Measurements from ENCODE around the gene RMND1. TPM values are rescaled to one million over a fixed set of nuclear protein-coding genes. Genes with fewer than 3 reads are reported as not detected.

RMND1 gene
- total and polyA plus RNA-seq, 2 of the 13 experiments (the other 11 are each of a cell fraction or from before 2014, with no cell fraction given): 34.0 to 72.5 TPM

DNA sequence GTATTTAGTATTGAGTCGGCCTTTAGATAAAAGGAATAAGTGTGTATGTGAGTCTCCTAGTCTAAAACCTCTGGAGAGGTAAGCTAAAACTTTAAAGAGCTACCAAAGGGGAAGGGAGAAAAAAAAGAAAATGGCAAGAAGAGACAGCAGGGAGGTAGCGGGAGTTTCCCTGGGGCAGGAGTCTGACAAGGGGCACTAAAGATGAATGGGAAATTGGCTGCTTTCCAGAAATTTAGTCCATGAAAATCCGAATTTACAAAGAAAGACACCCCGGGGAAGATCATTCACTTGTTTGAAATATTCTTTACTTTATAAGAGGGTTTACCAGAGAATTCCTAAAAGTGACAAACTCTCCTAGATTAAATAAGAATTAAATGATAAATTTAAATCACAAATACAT, 19.3 kb downstream of the RMND1 start:
- Histone ChIP-seq H3K4me1 (ENCODE audit: insufficient read depth, low read length) (peaks cover 20% of the 10 kb centered on the region), H3K4me2 (ENCODE audit: low read depth, low read length) (no peak overlapping the region), H3K9me3 (ENCODE audit: low read length) (no peaks in the 10 kb centered on the region), H3K4me3 (replicated peaks in 1 of 3; ENCODE audit: insufficient read depth in 1 of 3, low read depth in 2 of 3, low read length in 3 of 3) (no peak overlapping the region), H3K36me3 (replicated peaks in 1 of 2; ENCODE audit: control insufficient read depth in 1 of 2, insufficient read depth in 2 of 2, low read length in 2 of 2) (peaks cover 19 to 67% of the 10 kb centered on the region in 2 experiments), H3K27me3 (ENCODE audit: control insufficient read depth in 1 of 2, insufficient read depth in 2 of 2, low read length in 2 of 2) (no peaks in the 10 kb centered on the region), H3K9ac (ENCODE audit: insufficient read depth, low read depth, low read length) (no peak overlapping the region), H3K27ac (ENCODE audit: extremely low read length, insufficient read depth, low read length) (no peak overlapping the region), H4K20me1 (ENCODE audit: insufficient read depth, low read length) (no peaks in the 10 kb centered on the region; the same call in 1 of the 2 replicates), H3K79me2 (ENCODE audit: insufficient read depth, low read length) (peaks cover 29% of the 10 kb centered on the region), H2AFZ (ENCODE audit: low read length) (no peak overlapping the region)
- WGBS (ENCODE audit: low lambda C conversion rate): 94% methylated on average over 4 of the region's 4 CpGs
- no peak for FAIRE-seq
- ATAC-seq: no peak
- ChIA-PET POLR2A (no interaction called here), CTCF (ENCODE audit: low intra/inter-chr PET ratio, low total read pairs) (interaction anchor here (1.9 kb wide), 1 partner anchor 43 kb away, joined by 5 read pairs; no protein-coding TSS in a partner anchor)
- no peak for TF ChIP-seq ZNF274 (CRISPR knock-in tag; IDR thresholded peaks at IDR 0.05)
- no peak for TF ChIP-seq ZNF253 (CRISPR knock-in tag; IDR thresholded peaks at IDR 0.05; ENCODE audit: borderline replicate concordance)
- TF ChIP-seq NR2C2 (CRISPR knock-in tag; IDR thresholded peaks at IDR 0.05; ENCODE audit: borderline replicate concordance): no peak
- TF ChIP-seq, protein P1, sequence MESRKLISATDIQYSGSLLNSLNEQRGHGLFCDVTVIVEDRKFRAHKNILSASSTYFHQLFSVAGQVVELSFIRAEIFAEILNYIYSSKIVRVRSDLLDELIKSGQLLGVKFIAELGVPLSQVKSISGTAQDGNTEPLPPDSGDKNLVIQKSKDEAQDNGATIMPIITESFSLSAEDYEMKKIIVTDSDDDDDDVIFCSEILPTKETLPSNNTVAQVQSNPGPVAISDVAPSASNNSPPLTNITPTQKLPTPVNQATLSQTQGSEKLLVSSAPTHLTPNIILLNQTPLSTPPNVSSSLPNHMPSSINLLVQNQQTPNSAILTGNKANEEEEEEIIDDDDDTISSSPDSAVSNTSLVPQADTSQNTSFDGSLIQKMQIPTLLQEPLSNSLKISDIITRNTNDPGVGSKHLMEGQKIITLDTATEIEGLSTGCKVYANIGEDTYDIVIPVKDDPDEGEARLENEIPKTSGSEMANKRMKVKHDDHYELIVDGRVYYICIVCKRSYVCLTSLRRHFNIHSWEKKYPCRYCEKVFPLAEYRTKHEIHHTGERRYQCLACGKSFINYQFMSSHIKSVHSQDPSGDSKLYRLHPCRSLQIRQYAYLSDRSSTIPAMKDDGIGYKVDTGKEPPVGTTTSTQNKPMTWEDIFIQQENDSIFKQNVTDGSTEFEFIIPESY (CRISPR knock-in tag; IDR thresholded peaks at IDR 0.05): no peak
- no peak for DNase-seq (ENCODE audit: low spot score)
- intact Hi-C loops (cut with micrococcal nuclease; ENCODE audit: unreplicated experiment): no loop called here
- in situ Hi-C loops (cut with HindIII; ENCODE audit: extremely low pct_ligation_motif_present, low pct_unique_long_range_greater_than_20kb): no loop called here
- TSS peak; percentile 2 for BruUV-seq (replicated peaks)

DNA sequence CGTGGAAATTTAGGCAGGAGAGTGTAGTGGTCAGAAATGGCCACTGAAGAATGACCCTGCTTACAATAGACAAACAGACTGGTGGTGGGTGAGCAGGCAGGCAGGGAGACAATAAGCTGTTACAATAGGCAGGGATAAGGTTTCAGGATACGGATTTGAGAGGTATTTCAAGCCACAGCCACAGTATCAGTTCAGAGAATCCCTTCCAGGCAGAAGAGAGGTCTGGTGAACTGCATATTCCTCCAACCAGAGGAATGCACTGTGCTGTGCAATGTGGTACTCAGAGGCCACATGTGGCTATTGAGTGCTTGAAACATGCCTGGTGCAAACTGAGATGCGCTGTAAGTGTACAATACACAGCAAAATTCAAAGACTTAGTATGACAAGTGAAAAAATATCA, 20.6 kb downstream of the RMND1 start:
- Histone ChIP-seq H2AFZ (ENCODE audit: low read length) (no peak overlapping the region), H4K20me1 (ENCODE audit: insufficient read depth, low read length) (no peaks in the 10 kb centered on the region), H3K9me3 (ENCODE audit: low read length) (no peaks in the 10 kb centered on the region), H3K4me2 (ENCODE audit: low read depth, low read length) (no peak overlapping the region), H3K79me2 (ENCODE audit: insufficient read depth, low read length) (peaks cover 16% of the 10 kb centered on the region), H3K36me3 (replicated peaks in 1 of 2; ENCODE audit: control insufficient read depth in 1 of 2, insufficient read depth in 2 of 2, low read length in 2 of 2) (peaks cover 21 to 72% of the 10 kb centered on the region in 2 experiments), H3K27ac (ENCODE audit: extremely low read length, insufficient read depth, low read length) (no peak overlapping the region), H3K4me1 (ENCODE audit: insufficient read depth, low read length) (peaks cover 7% of the 10 kb centered on the region), H3K4me3 (replicated peaks in 1 of 3; ENCODE audit: insufficient read depth in 1 of 3, low read depth in 2 of 3, low read length in 3 of 3) (no peak overlapping the region), H3K27me3 (ENCODE audit: control insufficient read depth in 1 of 2, insufficient read depth in 2 of 2, low read length in 2 of 2) (no peaks in the 10 kb centered on the region), H3K9ac (ENCODE audit: insufficient read depth, low read depth, low read length) (no peak overlapping the region)
- in situ Hi-C loops (cut with HindIII; ENCODE audit: extremely low pct_ligation_motif_present, low pct_unique_long_range_greater_than_20kb) (no loop called here), intact Hi-C loops (cut with micrococcal nuclease; ENCODE audit: unreplicated experiment) (loop anchor here (1.0 kb wide), 1 partner anchor 45 kb away; no protein-coding TSS in a partner anchor)
- 93% methylated on average over 3 of the region's 3 CpGs for WGBS (ENCODE audit: low lambda C conversion rate)
- ChIA-PET CTCF (ENCODE audit: low intra/inter-chr PET ratio, low total read pairs) (interaction anchor here (1.9 kb wide), 1 partner anchor 45 kb away, joined by 5 read pairs; no protein-coding TSS in a partner anchor), POLR2A (no interaction called here)
- FAIRE-seq (no peak), ATAC-seq (peak; percentile 52), DNase-seq (ENCODE audit: low spot score) (no peak)
- no peak for TF ChIP-seq ZNF296 (CRISPR knock-in tag; conservative IDR thresholded peaks at IDR 0.05)
- no peak for TF ChIP-seq TSC22D2 (CRISPR knock-in tag; IDR thresholded peaks at IDR 0.05; ENCODE audit: borderline replicate concordance)
- TF ChIP-seq U2AF2 (IDR thresholded peaks at IDR 0.05; ENCODE audit: low read depth, low read length): no peak
- no TSS peak for BruUV-seq (replicated peaks)

All from HepG2 (cell line).